GM23248 (cell line): Measurements from ENCODE around the gene RAB18.

Experiments
- EZH2 ChIP-seq: fragments of 200-600 bp; sonication (generic); IDR thresholded peaks from 2 replicates; pipeline ENCODE4 v1.6.1; 2018; ENCODE audit warnings: antibody characterized with exemption, mild to moderate bottlenecking; ENCODE audit not compliant: insufficient read depth, poor library complexity, severe bottlenecking
- EZH2phosphoT487 ChIP-seq: fragments of 200-600 bp; sonication (generic); IDR thresholded peaks from 2 replicates; pipeline ENCODE4 v1.6.1; 2018; ENCODE audit warnings: antibody characterized with exemption, moderate library complexity, mild to moderate bottlenecking, low read depth; ENCODE audit not compliant: insufficient read depth

DNA sequence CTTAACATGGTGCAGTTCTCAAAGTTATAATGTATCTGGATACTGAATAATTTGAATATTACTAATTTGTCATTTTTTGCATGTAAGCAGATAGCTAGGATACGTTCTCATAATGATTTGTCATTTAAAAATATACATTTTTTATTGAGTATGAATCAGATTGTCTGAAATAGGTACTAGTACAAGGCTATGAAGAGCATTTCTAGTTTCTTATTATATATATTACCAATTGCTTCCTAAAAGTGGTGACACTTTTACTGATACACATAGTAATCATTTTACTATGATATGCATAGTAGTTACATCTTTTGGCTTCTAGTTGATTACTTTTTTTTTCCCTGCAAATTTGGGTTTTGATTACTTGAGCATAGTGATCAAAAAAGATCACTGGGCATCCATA lies 26.4 kb downstream of the RAB18 start:
- TF ChIP-seq EZH2 (no peak), EZH2phosphoT487 (no peak)
